K562 (cell line): ENCODE results near the gene OST4. TPM values are rescaled to one million over a fixed set of nuclear protein-coding genes. Genes with fewer than 3 reads are reported as not detected.

Experiments used
- ATF3 ChIP-seq, 2 experiments: fragments of 450-650 bp in 1 of 2; sonication (generic) in 1 of 2; formaldehyde crosslinking in 1 of 2; IDR thresholded peaks in 1 of 2; conservative IDR thresholded peaks in 1 of 2; 2 replicates each; pipeline versions ENCODE4 v1.6.1 to v1.8.1; 2016 to 2023; ENCODE audit warnings: mild to moderate bottlenecking in 2 of 2, moderate library complexity in 2 of 2, inconsistent platforms in 1 of 2, missing genetic modification reagents in 1 of 2
- BRF2 ChIP-seq: IDR thresholded peaks from 3 replicates; pipeline ENCODE4 v1.6.1; 2011; ENCODE audit warnings: borderline replicate concordance, mild to moderate bottlenecking; ENCODE audit not compliant: insufficient read length, insufficient read depth
- FOXK2 ChIP-seq, 2 experiments: fragments of 450-650 bp; IDR thresholded peaks in 1 of 2; conservative IDR thresholded peaks in 1 of 2; 2 replicates each; pipeline ENCODE4 v1.6.1; 2016; ENCODE audit warnings: low read depth in 2 of 2, mild to moderate bottlenecking in 1 of 2
- GTF2A2 ChIP-seq: IDR thresholded peaks from 2 replicates; pipeline ENCODE4 v1.6.1; 2016; ENCODE audit warnings: mild to moderate bottlenecking, missing genetic modification characterization, missing compliant biosample characterization
- GTF2B ChIP-seq: IDR thresholded peaks from 2 replicates; pipeline ENCODE4 v1.6.1; 2011; ENCODE audit not compliant: insufficient read length; ENCODE audit errors: extremely low read depth
- HMG20B ChIP-seq: fragments of 250-450 bp; sonication (Bioruptor Pico); IDR thresholded peaks from 2 replicates; pipeline ENCODE4 v1.5.0; 2021; ENCODE audit warnings: mild to moderate bottlenecking
- L3MBTL2 ChIP-seq: fragments of 450-650 bp; IDR thresholded peaks from 2 replicates; pipeline ENCODE4 v1.6.1; 2016; ENCODE audit warnings: mild to moderate bottlenecking, moderate library complexity
- MEIS2 ChIP-seq: fragments of 450-650 bp; IDR thresholded peaks from 2 replicates; pipeline ENCODE4 v1.6.1; 2014; ENCODE audit warnings: mild to moderate bottlenecking; ENCODE audit not compliant: partially characterized antibody
- PML ChIP-seq: IDR thresholded peaks from 2 replicates; pipeline ENCODE4 v1.6.1; 2012; ENCODE audit warnings: low read length, inconsistent platforms
- RBM17 ChIP-seq: fragments of 200-400 bp; formaldehyde crosslinking; IDR thresholded peaks from 2 replicates; pipeline ENCODE4 v1.6.1; 2017; ENCODE audit warnings: low read depth, mild to moderate bottlenecking, low read length, borderline replicate concordance
- SETDB1 ChIP-seq: IDR thresholded peaks from one replicate; pipeline ENCODE4 v1.6.1; 2012; ENCODE audit warnings: low read length, control low read depth, inconsistent platforms
- SNRNP70 ChIP-seq: fragments of 200-400 bp; formaldehyde crosslinking; optimal IDR thresholded peaks from 2 replicates; pipeline ENCODE3; 2017; ENCODE audit warnings: low read depth, low read length
- TEAD2 ChIP-seq: fragments of 450-650 bp; IDR thresholded peaks from 2 replicates; pipeline ENCODE4 v1.6.1; 2016; ENCODE audit warnings: missing genetic modification characterization, control low read depth, missing compliant biosample characterization
- TFAP4 ChIP-seq: sonication (generic); formaldehyde crosslinking; IDR thresholded peaks from 2 replicates; pipeline ENCODE4 v1.8.0; 2022; ENCODE audit warnings: missing genetic modification reagents, mild to moderate bottlenecking, moderate library complexity, borderline replicate concordance
- ZBTB8A ChIP-seq: fragments of 450-650 bp; IDR thresholded peaks from 2 replicates; pipeline ENCODE4 v1.6.1; 2018; ENCODE audit warnings: mild to moderate bottlenecking, moderate library complexity; ENCODE audit not compliant: partially characterized antibody
- ZNF165 ChIP-seq: fragments of 250-450 bp; sonication (Bioruptor Pico); IDR thresholded peaks from 2 replicates; pipeline ENCODE4 v1.4.0; 2020; ENCODE audit warnings: borderline replicate concordance
- ZNF324 ChIP-seq: fragments of 250-450 bp; sonication (Bioruptor Pico); IDR thresholded peaks from 2 replicates; pipeline ENCODE4 v1.4.0; 2020; ENCODE audit warnings: mild to moderate bottlenecking
- polyA plus RNA-seq, 8 experiments: library from polyadenylated mRNA; depleted of rRNA in 4 of 8; stranded (reverse) in 5 of 8; unstranded in 3 of 8; fragments of >200 nt; fragmentation: Nextera tagmentation in 2 of 8; fragmentation: Illumina TruSeq in 1 of 8; extraction: Ambion mirVana in 2 of 8; extraction: Trizol in 1 of 8; gene quantifications; 2 replicates each; pipeline versions ENCODE4 v1.2.1 to v1.2.3, GENCODE V29; 2011 to 2014; ENCODE audit warnings: inconsistent platforms in 1 of 8, missing spikeins in 1 of 8
- total RNA-seq, 7 experiments: library from RNA; depleted of rRNA in 6 of 7; stranded (reverse); fragments of >200 nt in 6 of 7; fragmentation: Illumina TruSeq in 2 of 7; extraction: Trizol in 2 of 7; gene quantifications; 2 replicates each; pipeline versions ENCODE4 v1.2.1 to v1.2.3, GENCODE V29; 2011 to 2021; ENCODE audit warnings: low replicate concordance in 1 of 7
- TF ChIP-seq, protein P1 (sequence below): fragments of 250-450 bp; sonication (Bioruptor Pico); IDR thresholded peaks from 2 replicates; pipeline ENCODE4 v1.5.0; 2021; ENCODE audit warnings: mild to moderate bottlenecking, borderline replicate concordance
- TF ChIP-seq, protein P2 (sequence below): fragments of 250-450 bp; sonication (Bioruptor Pico); IDR thresholded peaks from 2 replicates; pipeline ENCODE4 v1.8.0; 2022; ENCODE audit warnings: inconsistent platforms, mild to moderate bottlenecking, moderate library complexity, borderline replicate concordance

OST4 gene
- total and polyA plus RNA-seq, 9 of the 15 experiments (the other 6 are each of a cell fraction or from before 2014, with no cell fraction given), result 186 to 1,155 (median 355) TPM

GRCh38 chr2:27032495-27033252 lies 38.8 kb downstream of the OST4 start, which contains the start of gene TMEM214 (continued):
- TF ChIP-seq, protein P1, sequence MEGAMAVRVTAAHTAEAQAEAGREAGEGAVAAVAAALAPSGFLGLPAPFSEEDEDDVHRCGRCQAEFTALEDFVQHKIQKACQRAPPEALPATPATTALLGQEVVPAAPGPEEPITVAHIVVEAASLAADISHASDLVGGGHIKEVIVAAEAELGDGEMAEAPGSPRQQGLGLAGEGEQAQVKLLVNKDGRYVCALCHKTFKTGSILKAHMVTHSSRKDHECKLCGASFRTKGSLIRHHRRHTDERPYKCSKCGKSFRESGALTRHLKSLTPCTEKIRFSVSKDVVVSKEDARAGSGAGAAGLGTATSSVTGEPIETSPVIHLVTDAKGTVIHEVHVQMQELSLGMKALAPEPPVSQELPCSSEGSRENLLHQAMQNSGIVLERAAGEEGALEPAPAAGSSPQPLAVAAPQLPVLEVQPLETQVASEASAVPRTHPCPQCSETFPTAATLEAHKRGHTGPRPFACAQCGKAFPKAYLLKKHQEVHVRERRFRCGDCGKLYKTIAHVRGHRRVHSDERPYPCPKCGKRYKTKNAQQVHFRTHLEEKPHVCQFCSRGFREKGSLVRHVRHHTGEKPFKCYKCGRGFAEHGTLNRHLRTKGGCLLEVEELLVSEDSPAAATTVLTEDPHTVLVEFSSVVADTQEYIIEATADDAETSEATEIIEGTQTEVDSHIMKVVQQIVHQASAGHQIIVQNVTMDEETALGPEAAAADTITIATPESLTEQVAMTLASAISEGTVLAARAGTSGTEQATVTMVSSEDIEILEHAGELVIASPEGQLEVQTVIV (CRISPR knock-in tag), result no peak
- no peak for TF ChIP-seq ZNF324 (CRISPR knock-in tag)
- no peak for TF ChIP-seq SNRNP70
- no peak for TF ChIP-seq RBM17
- TF ChIP-seq, protein P2, sequence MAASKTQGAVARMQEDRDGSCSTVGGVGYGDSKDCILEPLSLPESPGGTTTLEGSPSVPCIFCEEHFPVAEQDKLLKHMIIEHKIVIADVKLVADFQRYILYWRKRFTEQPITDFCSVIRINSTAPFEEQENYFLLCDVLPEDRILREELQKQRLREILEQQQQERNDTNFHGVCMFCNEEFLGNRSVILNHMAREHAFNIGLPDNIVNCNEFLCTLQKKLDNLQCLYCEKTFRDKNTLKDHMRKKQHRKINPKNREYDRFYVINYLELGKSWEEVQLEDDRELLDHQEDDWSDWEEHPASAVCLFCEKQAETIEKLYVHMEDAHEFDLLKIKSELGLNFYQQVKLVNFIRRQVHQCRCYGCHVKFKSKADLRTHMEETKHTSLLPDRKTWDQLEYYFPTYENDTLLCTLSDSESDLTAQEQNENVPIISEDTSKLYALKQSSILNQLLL, result no peak
- peak; percentile 60 for TF ChIP-seq MEIS2
- no peak for TF ChIP-seq ZNF165 (CRISPR knock-in tag)
- TF ChIP-seq SETDB1, result no peak
- TF ChIP-seq GTF2B, result no peak
- TF ChIP-seq TFAP4 (CRISPR knock-in tag), result peak; percentile 47; the same call in 1 of the 2 replicates
- no peak for TF ChIP-seq HMG20B (CRISPR knock-in tag)
- peak; percentile 76; the same call in 1 of the 2 replicates for TF ChIP-seq PML
- TF ChIP-seq GTF2A2 (tag), result no peak
- no peak for TF ChIP-seq ZBTB8A
- no peak for TF ChIP-seq L3MBTL2
- TF ChIP-seq BRF2, result no peak
- TF ChIP-seq TEAD2 (tag), result no peak
- no peak for TF ChIP-seq FOXK2 (conservative IDR thresholded peaks at IDR 0.05 in 1 of 2, IDR thresholded peaks at IDR 0.05 in 1 of 2; ENCODE audit: low read depth in 2 of 2)
- no peak for TF ChIP-seq ATF3 (IDR thresholded peaks at IDR 0.05)
- no peak for TF ChIP-seq ATF3 (CRISPR knock-in tag; conservative IDR thresholded peaks at IDR 0.05)
